ENCODE measurements around the gene SNX13.
"Not testable (repeated sequence)": the region's sequence is repeated elsewhere in the genome, so short reads cannot be mapped to it uniquely, and the experiment has no call there.

SNX13 gene

DNA sequence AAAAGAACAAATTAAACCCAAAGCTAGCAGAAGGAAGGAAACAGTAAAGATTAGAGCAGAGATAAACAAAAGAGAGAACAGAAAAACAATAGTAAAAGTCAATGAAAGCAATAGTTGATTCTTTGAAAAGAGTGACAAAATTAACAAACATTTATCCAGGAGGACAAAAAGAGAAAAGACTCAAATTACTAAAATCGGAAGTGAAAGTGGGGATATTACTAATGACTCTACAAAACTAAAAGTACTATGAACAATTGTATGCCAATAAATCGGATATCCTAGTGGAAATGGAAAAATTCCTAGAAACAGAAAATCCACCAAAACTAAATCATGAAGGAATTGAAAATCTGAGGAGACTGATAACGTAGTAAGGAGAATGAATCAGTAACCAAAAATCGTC, 96.3 kb downstream of the SNX13 start:
- DNase-seq: no peak

DNA sequence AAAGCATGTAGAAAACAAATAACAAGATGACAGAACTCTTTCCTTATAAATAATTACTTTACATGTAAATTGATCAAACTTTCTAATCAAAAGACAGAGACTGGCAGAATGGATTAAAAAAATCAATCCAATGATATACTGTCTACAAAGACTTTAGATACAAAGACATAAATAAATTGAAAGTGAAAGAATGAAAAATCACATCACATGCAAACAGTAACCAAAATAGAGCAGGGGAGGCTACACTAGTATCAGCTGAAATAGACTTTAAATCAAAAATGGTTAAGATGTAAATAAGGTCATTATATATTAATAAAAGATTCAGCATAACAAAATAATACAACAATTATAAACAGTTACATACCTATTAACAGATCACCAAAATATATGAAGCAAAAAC, 97.3 kb downstream of the SNX13 start:
- no peak for DNase-seq

DNA sequence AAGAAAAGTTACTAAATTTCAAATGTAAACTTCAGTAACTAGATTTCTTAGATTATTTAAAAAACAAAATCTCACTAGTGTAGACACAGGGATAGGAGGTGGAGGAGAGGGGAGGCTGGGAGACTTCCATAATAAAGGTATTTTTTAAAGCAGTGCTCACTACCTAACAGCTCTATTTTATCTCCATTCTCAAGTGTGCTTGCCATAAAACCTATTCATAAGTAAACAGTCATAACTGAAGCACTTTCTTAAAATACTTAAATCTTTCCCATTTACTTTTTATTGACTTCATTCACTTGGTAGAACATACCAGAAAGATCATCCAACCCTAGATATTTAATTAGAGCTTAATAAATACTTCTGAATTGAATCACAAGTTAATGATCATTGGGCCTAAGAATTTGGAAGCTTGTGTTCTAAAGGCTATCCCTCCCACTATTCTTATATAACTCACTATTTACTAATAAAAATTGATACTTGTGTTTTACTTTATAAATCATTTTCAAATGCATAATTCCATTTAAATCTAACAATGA, 107.4 kb downstream of the SNX13 start:
- no peak for DNase-seq

DNA sequence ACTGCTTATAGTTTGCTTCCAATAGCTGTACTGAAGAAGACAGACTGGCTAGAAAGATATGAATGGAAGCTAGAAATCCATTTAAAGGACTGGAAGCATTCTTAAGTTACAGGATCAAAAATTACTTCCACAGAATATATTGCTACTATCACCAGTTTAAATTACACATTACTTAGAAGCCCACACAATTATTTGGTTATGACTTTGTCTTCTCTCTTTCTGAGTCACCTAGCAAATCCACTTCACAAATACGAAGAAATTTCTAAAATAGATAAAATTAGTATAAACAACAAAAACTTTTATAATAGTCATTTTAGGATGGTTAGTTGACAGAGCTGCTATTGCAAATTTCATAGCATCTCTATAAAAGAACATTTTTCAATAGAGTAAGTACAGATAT, 108.1 kb downstream of the SNX13 start:
- DNase-seq: no peak

DNA sequence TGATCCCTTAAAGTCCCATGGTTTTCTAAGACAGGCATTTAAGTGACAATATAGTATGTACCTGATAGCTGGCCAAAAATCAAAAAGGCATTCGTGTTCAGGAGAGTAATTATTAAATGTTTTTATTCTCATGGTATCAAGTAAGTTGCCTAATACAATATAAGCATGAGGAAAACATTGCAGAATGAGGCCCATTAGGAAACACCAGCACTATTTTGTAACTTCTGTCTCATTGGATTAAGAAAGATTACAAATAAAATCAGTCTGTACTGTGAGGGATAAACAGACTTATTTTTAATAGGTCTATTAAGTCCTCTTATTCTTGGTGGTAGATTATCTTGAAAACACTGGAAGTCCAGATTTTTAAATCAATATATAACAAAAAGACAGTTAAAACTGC, 110.1 kb downstream of the SNX13 start:
- no peak for DNase-seq

DNA sequence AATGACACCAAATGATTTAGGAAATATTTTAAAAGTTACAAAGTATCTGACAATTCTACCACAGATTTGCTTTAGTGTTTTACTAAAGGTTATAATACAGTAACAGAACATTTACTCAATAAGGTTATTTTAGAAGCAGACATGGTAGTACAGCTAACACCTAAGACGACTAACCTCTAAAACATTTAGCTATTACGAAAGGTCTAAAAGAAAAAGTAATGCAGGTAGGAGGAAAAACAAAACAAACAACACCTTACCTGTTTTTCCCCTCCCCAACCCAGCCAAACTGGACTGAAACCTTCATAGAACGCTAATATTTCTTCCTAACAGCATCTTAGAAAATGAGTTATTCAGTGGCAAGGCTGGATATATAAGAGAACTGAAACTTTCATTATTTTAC, 111.3 kb downstream of the SNX13 start:
- DNase-seq: no peak

DNA sequence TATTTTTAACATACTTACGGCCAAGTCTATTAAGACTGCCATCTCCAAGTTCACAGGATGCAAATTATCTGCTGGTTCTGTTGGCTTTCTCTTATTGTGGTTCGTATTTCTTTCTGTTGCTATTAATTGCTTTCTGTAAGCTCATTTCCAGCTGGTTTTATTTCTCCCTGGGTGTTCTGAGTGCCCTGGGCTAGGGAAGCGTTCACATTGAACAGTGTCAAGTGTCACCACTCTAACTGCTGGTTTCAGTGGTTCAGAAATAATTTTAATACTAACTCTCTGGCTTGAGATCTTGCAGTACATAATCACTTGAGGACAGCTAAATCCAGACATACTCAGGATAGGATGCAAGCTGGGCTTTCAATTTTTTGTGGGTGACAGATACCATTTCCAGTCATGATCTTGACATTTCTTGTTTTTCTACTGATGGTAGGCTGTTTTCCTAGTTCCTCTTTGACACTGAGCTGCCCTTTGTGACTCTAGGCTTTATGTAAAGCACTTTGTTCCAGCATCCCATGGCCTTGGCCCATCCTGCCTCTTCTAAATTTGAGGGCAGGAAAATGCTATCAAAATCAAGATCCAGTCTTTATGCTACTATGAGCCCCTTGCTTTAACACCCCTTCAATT, 117.6 kb downstream of the SNX13 start:
- DNase-seq: no peak

DNA sequence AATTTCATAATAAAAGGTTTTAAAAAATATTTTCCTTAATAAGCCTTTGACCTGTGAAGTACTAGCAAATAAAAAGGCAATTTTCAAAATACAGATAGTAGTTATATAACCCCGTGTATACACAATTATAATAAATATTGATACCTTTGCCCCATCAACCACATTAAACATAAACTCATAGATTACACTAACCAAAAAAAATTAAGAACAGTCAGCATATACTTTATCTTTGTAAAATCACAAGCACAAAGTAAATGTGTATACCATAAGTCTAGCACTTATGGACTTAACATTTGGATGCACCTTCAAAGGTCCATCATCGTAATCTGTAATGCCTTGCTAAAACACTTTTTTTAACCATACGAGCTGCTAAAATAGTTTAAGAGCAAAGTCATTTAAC, 123.4 kb downstream of the SNX13 start:
- no peak for DNase-seq

DNA sequence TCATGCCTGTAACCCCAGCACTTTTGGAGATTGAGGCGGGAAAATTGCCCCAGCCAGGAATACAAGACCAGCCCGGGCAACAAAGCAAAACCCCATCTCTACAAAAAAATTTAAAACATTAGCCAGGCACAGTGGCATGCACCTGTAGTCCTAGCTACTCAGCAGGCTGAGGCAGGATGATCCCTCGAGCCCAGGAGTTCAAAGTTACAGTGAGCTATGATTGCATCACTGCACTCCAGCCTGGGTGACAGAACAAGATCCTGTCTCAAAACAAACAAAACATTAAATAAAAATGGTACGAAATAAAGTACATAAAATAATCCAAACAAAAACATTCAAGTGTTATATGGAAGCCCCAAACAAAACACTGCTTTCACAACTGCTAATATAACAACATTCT, 125.0 kb downstream of the SNX13 start:
- no peak for DNase-seq

DNA sequence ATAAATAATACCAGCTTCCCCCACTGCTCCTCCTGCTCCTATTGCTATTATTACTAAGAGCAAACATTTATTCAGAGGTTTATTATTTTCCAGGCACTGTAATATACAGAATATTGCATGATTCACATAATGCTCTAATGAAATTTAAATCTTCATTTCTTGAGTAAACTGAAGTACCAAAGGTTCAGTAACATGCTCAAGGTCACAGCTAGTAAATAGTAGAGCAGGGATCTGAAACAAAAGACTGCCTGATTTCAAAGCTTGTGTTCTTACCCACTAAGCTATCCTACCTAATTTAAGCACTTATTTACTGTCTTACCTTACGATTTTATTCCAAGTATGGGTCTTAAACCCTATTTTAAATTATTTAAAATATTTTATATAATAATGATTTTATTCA, 126.2 kb downstream of the SNX13 start:
- no peak for DNase-seq

DNA sequence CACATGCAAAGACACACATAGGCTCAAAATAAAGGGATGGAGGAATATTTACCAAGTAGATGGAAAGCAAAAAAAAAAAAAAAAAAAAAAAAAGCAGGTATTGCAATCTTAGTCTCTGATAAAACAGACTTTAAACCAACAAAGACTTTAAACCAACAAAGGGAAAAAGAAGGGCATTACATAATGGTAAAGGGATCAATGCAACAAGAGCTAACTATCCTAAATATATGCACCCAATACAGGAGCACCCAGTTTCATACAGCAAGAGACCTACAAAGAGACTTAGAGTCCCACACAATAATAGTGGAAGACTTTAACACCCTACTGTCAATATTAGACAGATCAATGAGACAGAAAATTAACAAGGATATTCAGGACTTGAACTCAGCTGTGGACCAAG, 131.1 kb downstream of the SNX13 start:
- not testable (repeated sequence) for DNase-seq

DNA sequence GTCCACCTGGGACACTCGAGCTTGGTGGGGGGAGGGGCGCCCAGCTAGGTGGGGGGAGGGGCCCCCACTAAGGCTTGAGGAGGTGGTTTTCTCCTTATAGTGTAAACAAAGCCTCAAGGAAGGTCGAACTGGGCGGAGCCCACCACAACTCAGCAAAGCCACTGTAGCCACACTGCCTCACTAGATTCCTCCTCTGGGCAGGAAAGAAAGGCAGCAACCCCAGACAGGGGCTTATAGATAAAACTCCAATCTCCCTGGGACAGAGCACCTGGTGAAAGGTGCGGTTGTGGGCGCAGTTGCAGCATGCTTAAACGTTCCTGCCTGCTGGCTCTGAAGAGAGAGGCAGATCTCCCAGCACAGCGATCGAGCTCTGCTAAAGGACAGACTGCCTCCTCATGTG, 133.1 kb downstream of the SNX13 start:
- no peak for DNase-seq

DNA sequence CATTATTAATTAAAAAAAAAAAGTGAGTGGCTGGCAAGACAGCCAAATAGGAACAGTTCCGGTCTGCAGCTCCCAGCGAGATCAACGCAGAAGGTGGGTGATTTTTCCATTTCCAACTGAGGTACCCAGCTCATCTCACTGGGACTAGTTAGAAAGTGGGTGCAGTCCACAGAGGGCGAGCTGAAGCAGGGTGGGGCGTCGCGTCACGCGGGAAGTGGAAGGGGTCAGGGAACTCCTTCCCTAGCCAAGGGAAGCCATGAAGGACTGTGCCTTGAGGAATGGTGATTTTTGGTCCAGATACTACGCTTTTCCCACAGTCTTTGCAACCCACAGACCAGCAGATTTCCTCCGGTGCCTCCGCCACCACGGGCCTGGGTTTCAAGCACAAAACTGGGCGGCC, 133.7 kb downstream of the SNX13 start:
- no peak for DNase-seq

DNA sequence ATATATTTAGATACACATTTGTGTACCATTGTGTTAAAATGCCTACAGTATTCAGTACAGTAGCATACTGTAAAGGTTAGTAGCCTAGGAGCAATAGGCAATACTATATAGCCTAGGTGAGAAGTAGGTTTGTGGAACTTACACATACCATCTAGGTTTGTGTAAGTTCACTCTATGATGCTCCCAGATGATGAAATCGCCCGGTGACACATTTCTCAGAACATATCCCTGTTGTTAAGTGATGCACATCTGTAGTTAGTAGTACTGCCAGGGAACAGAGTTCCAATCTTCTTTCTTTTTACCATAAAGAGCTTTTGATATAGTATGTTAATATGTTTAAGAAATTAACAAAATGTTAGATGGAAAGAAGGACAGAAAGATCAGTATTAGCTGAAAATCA, 138.2 kb downstream of the SNX13 start:
- DNase-seq: no peak

DNA sequence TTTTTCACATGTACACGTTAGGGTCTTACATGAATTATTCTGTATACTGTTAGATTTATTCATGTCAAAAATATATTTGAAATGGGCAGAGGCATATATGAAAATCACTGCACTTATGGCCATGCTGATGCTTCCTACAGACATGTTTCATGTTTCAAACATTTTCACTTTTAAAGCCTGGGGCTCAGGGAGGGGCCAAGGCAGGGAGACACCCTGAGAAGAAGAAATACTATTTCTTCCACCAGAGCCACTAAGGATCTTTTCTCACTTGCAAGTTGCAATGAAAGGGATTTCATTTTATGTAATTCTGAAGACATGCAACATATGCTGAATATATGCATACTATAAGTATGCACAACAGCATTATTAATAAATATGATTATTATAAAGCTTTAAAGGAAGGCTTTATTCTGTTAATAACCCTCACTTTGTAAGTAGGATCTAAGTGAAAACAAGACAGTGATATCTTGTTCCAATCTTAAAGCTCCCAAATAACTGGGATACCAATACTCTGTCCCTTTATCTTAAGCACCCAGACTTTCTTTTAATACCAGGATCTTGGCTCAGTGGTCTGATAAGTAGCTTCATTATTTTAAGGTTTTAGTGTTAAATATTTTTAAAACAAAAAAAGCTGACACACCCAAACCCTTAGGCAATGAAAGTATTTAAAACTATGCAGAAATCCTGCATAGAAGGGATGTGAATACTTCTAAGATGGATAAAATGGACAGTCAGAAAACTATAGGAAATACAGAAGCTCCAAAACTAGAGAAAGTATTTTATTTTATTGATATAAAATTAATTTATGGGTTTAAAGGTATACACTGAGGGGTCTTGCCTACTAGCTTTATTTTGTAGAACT, 148.0 kb downstream of the SNX13 start:
- DNase-seq: no peak

DNA sequence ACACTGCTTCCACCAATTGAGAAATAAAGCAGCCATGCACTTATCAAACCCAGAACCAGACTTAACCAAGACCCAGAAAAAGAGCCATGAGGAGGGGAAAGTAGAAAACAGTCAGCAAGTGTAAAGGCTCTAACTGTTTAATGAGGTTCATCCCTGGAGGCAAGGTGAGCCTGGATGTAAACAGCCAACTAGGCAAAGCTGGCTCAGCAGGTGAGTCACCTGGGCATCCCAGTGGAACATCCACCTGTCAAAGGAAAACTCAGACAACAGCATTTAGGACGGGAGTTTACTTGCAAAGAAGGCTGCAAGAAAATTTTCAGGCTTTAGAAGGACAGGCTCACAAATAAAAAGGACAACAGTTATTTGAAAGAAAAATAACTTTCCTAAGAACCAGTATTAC, 153.0 kb downstream of the SNX13 start:
- DNase-seq: no peak

DNA sequence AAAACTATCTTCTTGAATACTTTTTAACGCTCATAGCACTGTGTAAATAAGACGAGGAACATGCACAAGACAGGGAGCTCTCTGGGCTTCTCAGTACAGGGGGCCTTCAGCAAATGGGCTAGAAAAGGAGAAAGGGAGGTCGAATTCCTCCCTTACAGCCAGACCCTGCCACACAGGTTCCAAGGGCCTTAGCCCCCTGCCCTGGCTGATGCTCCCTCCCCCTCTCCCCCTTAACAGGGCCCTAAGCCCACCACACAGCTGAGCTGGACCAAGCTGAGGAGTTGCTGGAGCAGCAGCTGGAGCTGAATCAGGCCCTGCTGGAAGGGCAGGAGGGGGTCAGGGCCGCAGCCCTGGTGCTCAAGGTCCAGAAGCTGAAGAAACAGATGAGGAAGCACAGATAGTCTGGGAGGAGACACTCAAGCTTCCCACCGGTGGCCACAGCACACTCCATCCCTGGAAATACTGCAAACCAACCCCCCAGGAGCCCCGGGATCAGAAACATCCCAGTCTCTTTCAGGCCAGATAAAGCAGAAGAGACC, 153.9 kb downstream of the SNX13 start:
- no peak for DNase-seq

DNA sequence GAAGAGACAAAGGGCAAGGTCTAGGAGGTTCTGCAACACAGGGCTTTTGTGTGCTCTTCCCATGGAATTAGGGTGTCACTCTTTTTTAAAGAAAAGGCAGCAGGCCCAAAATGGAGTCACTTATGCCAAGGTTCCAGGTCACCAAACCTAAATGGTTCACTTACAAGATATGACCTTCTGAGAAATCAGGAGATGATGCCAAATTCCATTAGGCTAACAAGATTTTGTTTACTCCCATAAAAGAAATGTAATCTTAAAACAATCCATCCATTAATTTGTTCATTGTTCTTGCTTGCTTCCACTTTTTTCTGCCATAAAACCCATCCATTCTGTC, 158.1 kb downstream of the SNX13 start:
- DNase-seq: no peak

DNA sequence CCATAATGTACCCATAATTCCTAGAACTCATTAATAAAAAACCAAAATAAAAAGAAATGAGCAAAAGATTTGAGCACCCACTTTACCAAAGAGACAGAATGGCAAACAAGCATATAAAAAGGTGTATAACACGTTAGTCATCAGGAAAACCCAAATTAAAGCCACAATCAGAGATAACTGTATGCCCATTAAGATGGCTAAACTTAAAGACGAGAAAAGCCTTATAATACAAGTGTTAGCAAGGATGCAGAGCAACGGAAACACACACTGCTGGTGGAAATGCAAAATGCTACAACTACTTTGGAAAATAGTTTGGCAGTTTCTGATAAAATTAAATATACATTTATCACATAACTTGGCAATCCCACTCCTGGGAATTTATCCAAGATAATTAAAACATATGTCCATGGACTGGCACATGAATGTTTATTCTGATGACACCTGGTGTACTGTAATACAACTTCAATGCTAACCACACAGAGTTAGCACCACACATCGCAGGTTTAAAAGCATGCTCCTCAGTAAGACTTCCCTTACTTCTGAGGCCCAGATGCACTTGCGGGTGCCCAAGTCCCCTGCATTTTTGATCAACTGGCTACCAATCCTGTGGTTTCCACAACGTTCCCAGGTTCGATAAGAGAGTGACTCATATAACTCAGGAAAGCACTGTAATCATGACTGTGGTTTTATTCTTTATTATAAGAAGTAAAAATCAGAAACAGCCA, 158.6 kb downstream of the SNX13 start:
- no peak for DNase-seq

DNA sequence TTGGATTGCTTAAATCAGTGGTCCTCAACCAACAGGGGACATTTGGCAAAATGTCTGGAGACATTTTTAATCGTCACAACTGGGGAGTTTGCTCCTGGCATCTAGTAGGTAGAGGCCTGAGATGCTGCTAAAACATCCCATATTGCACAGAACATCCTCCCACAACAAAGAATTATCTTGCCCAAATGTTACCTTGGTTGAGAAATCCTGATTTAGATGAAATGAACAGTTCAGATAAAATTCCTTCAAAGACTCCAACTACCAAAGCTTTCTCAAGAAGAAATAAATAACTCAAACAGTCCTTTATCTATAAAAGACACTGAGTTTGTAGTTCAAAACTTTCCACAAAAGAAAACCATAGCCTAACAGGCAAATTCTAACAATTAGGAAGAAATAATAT, 160.9 kb downstream of the SNX13 start:
- no peak for DNase-seq

DNA sequence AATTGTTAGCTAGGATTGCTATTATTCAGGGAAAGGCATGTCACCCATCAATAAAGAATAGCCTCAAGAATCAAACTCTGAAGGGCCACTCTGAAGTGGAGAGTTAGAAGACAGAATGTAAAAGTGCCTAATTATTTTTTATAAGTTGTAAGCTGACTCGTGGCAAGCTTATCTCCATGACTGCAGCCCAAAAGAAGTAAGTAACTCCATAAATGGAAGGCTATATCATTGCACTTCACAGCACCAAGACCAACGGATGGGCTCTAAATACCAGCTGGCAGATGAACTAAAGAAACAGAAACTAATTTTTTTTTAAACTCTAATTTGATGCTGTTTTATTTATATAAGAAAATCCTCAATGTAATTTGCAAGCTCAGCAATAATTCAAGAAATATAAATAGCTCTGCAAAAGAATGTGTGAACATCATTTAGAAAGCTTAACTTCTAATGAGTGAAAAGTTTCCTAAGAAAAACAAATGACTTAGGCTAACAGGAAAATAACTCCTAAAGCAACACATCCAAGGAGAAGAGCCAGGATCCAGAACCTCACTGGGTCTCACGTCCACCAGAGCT, 165.5 kb downstream of the SNX13 start:
- DNase-seq: no peak

DNA sequence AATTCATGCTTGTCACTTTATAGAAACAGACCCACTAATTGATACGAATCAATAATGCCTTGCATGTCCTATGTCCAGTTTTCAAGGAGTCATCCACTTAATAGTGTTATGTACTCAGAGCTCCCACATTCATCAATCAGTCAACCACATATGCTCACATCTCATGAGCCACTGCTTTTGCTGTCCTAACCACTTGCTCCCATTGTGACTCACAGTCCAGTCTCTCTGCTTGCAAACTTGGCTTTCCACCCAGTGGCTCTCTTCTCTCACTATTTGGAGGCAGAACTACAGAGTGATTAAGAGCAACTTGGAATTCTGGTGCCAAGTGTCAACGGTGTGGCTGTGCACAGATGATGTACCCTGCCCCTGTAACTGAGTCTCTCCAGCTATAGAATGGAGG, 166.0 kb downstream of the SNX13 start:
- DNase-seq: no peak

DNA sequence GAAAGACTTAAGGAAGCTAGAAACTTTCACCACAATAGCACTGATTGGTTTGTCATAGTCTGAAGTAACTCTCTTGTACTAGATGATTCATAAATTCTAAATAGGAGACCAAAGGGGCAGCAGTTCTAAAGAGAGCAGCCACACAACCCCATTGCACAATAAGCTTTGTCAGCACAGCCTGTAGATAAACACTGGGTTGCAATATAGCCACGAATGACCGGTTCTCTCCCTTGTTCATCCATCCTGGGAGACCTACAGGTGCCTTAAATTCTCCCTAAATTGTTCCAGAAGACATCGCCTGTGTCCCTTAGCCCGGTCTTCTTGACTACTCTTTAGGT, 167.0 kb downstream of the SNX13 start:
- DNase-seq: no peak
